Hair follicular keratinocyte (primary cell): ENCODE measurements around the gene CYP21A2. TPM values are rescaled to one million over a fixed set of nuclear protein-coding genes. Genes with fewer than 3 reads are reported as not detected.

Experiments used
- total RNA-seq: library from RNA; depleted of rRNA; stranded (reverse); fragments of >200 nt; gene quantifications from 2 replicates; pipeline ENCODE4 v1.2.3, GENCODE V29; 2015

Gene CYP21A2
- total RNA-seq = not detected in 2 replicates

GRCh38 chr6:32037598-32038524, at the start of gene CYP21A2:
Gene CYP21A2 (plus strand): TSS chr6:32038415. CDS start chr6:32038423, 8 bp downstream.

DNA sequence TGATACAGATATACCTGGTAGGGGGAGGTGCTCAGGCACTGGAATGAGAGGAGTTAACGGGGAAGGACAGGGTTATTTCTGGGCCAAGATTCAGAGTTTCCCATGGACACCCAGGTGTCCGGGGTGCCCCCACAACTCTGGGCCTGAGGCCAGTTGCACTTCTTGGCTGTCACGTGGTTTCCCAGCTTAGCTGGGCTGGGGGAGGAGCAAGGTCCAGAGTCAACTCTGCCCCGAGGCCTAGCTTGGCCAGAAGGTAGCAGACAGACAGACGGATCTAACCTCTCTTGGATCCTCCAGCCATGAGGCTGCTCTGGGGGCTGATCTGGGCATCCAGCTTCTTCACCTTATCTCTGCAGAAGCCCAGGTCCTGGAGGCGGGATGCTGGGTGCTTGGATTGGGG, 23.7 kb upstream of the CYP21A2 start, which contains the start of gene C4B:
C4B (plus strand) TSS at position 249 of the 400 bp plus-strand sequence; CDS start at position 300, 51 bp downstream.

Other genes starting within 250 kb of the CYP21A2 start
- gene VARS1, start 242.7 kb upstream of the CYP21A2 start, total RNA-seq = 84.7 and 118 TPM in 2 replicates
- gene LSM2, start 231.4 kb upstream of the CYP21A2 start, total RNA-seq = 95.7 and 134 TPM in 2 replicates
- 0.53 and 0.62 TPM in 2 replicates for gene HSPA1L, start 223.1 kb upstream of the CYP21A2 start, total RNA-seq
- gene HSPA1A, start 222.9 kb upstream of the CYP21A2 start, total RNA-seq = 37.6 and 59.1 TPM in 2 replicates
- 76.1 and 133 TPM in 2 replicates for gene HSPA1B, start 210.7 kb upstream of the CYP21A2 start, total RNA-seq
- 33.3 and 33.7 TPM in 2 replicates for gene NEU1, start 175.6 kb upstream of the CYP21A2 start, total RNA-seq
- 0.04 TPM in 1 of 2 replicates, not detected in the other for gene SLC44A4, start 159.4 kb upstream of the CYP21A2 start, total RNA-seq
- 22.2 and 24.5 TPM in 2 replicates for gene EHMT2, start 140.7 kb upstream of the CYP21A2 start, total RNA-seq
- 0.30 and 0.39 TPM in 2 replicates for gene ZBTB12, start 136.3 kb upstream of the CYP21A2 start, total RNA-seq
- gene C2, start 110.7 kb upstream of the CYP21A2 start, total RNA-seq = not detected in 2 replicates
- 1.2 and 3.4 TPM in 2 replicates for gene CFB, start 92.3 kb upstream of the CYP21A2 start, total RNA-seq
- gene NELFE, start 79.4 kb upstream of the CYP21A2 start, total RNA-seq = 129 and 171 TPM in 2 replicates
- 34.5 and 47.2 TPM in 2 replicates for gene SKIC2, start 79.2 kb upstream of the CYP21A2 start, total RNA-seq
- gene DXO, start 66.3 kb upstream of the CYP21A2 start, total RNA-seq = 17.2 and 20.9 TPM in 2 replicates
- 1.7 and 3.4 TPM in 2 replicates for gene C4A, start 56.4 kb upstream of the CYP21A2 start, total RNA-seq
- 1.2 and 2.4 TPM in 2 replicates for gene C4B, start 23.6 kb upstream of the CYP21A2 start, total RNA-seq
- 0.23 and 0.30 TPM in 2 replicates for gene TNXB, start 70.9 kb downstream of the CYP21A2 start, total RNA-seq
- gene ATF6B, start 89.8 kb downstream of the CYP21A2 start, total RNA-seq = 16.0 and 22.0 TPM in 2 replicates
- gene FKBPL, start 91.9 kb downstream of the CYP21A2 start, total RNA-seq = 4.5 and 7.8 TPM in 2 replicates
- gene PRRT1, start 113.5 kb downstream of the CYP21A2 start, total RNA-seq = not detected in 2 replicates
- gene PPT2, start 115.7 kb downstream of the CYP21A2 start, total RNA-seq = 14.3 and 17.5 TPM in 2 replicates
- gene EGFL8, start 126.2 kb downstream of the CYP21A2 start, total RNA-seq = 0.57 and 1.0 TPM in 2 replicates
- gene AGPAT1, start 137.7 kb downstream of the CYP21A2 start, total RNA-seq = 49.2 and 63.7 TPM in 2 replicates
- gene RNF5, start 140.0 kb downstream of the CYP21A2 start, total RNA-seq = 37.5 and 64.1 TPM in 2 replicates
- gene AGER, start 145.8 kb downstream of the CYP21A2 start, total RNA-seq = 1.3 and 1.8 TPM in 2 replicates
- gene PBX2, start 151.8 kb downstream of the CYP21A2 start, total RNA-seq = 22.7 and 42.2 TPM in 2 replicates
- gene GPSM3, start 154.2 kb downstream of the CYP21A2 start, total RNA-seq = 7.0 and 13.3 TPM in 2 replicates
- 0.08 and 0.61 TPM in 2 replicates for gene NOTCH4, start 185.7 kb downstream of the CYP21A2 start, total RNA-seq